Subcutaneous abdominal adipose tissue (tissue), 5 donors: ENCODE data around the gene MRTFA.
"Not testable (repeated sequence)": the region's sequence is repeated elsewhere in the genome, so short reads cannot be mapped to it uniquely, and the experiment has no call there.

Experiments used
- H3K27ac ChIP-seq: one replicate; pipeline ENCODE4 v1.7.0; 2013; ENCODE audit warnings: low read depth, mild to moderate bottlenecking, inconsistent platforms, low read length, moderate library complexity
- H3K27me3 ChIP-seq, 5 donors: one replicate each; pipeline ENCODE4 v1.7.0; 2013; ENCODE audit warnings: low read length in 5 of 5, inconsistent platforms in 1 of 5; ENCODE audit not compliant: control insufficient read depth in 5 of 5, insufficient read depth in 4 of 5
- H3K36me3 ChIP-seq, 5 donors: one replicate each; pipeline ENCODE4 v1.7.0; 2013; ENCODE audit warnings: low read length in 5 of 5; ENCODE audit not compliant: control insufficient read depth in 5 of 5, insufficient read depth in 5 of 5
- H3K4me1 ChIP-seq, 5 donors: one replicate each; pipeline ENCODE4 v1.7.0; 2013; ENCODE audit warnings: low read length in 5 of 5, mild to moderate bottlenecking in 3 of 5, moderate library complexity in 1 of 5; ENCODE audit not compliant: control insufficient read depth in 5 of 5, insufficient read depth in 5 of 5
- H3K4me3 ChIP-seq, 5 donors: one replicate each; pipeline ENCODE4 v1.7.0; 2013; ENCODE audit warnings: low read length in 5 of 5, low read depth in 1 of 5
- H3K9ac ChIP-seq, 5 donors: one replicate each; pipeline ENCODE4 v1.7.0; 2013; ENCODE audit warnings: low read length in 5 of 5, mild to moderate bottlenecking in 4 of 5, moderate library complexity in 3 of 5
- H3K9me3 ChIP-seq, 5 donors: one replicate each; pipeline ENCODE4 v1.7.0; 2013; ENCODE audit warnings: low read length in 5 of 5; ENCODE audit not compliant: control insufficient read depth in 5 of 5
- donor health status: healthy.
- donor health status: healthy.
- donor health status: healthy.
- donor health status: healthy.
- donor health status: healthy.

The MRTFA gene

GRCh38 chr22:40660730-40661129 lies 24.2 kb upstream of the MRTFA start:
- H3K36me3 ChIP-seq, result no peaks in the 10 kb centered on the region
- no peak overlapping the region for H3K9ac ChIP-seq
- no peaks in the 10 kb centered on the region for H3K27me3 ChIP-seq
- H3K9me3 ChIP-seq, result no peaks in the 10 kb centered on the region
- H3K4me1 ChIP-seq, result peaks cover 0 to 12% (median 9%) of the 10 kb centered on the region in 5 donors
- no peak overlapping the region for H3K27ac ChIP-seq
- H3K4me3 ChIP-seq, result no peak overlapping the region

- Histone ChIP-seq H3K9ac (no peak overlapping the region), H3K36me3 (no peaks in the 10 kb centered on the region), H3K27ac (no peak overlapping the region), H3K9me3 (no peaks in the 10 kb centered on the region), H3K27me3 (no peaks in the 10 kb centered on the region), H3K4me1 (peaks cover 0 to 12% (median 10%) of the 10 kb centered on the region in 5 donors), H3K4me3 (no peak overlapping the region)
Measured at GRCh38 chr22:40659166-40659565, 22.6 kb upstream of the MRTFA start.

GRCh38 chr22:40656651-40657050 lies 20.1 kb upstream of the MRTFA start:
- H3K27ac ChIP-seq, H3K36me3 ChIP-seq, H3K27me3 ChIP-seq, H3K9ac ChIP-seq, H3K9me3 ChIP-seq, H3K4me3 ChIP-seq: not testable (repeated sequence)
- H3K4me1 ChIP-seq, result peaks cover 0 to 31% (median 26%) of the 10 kb centered on the region in 5 donors

- H3K9me3 ChIP-seq, H3K9ac ChIP-seq, H3K36me3 ChIP-seq, H3K4me3 ChIP-seq, H3K27me3 ChIP-seq, H3K27ac ChIP-seq: not testable (repeated sequence)
- peaks cover 0 to 37% (median 32%) of the 10 kb centered on the region in 5 donors for H3K4me1 ChIP-seq
Measured at GRCh38 chr22:40655941-40656340, 19.4 kb upstream of the MRTFA start.

GRCh38 chr22:40654522-40655167 lies 18.1 kb upstream of the MRTFA start:
- H3K27ac ChIP-seq, result peak overlapping the region; percentile 100
- H3K4me3 ChIP-seq, result peak overlapping the region in 4 of 5 donors; percentile 0 to 53 (median 12)
- H3K9ac ChIP-seq, result peak overlapping the region in 4 of 5 donors; percentile 12 to 59 (median 30)

DNA sequence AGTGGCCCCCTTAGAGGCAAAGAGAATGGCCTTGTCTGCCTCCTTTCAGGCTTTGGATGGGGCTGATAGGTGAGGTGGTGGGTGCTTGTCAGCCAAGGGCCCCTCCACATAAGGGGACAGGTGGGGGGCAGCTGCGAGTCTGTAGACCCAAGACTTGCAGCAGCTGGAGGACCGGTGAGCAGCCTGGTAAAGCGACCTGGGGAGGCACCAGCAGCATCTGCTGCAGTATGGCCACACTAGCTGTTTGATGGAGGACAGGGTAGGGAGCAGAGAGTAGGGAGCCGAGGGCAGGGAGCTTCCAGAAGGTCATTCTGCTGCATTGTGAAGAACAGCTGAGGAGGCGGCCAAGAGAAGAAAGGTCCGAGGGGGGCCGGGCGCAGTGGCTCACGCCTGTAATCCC lies 16.8 kb upstream of the MRTFA start:
- Histone ChIP-seq H3K4me3 (no peak overlapping the region), H3K27me3 (no peaks in the 10 kb centered on the region), H3K9me3 (no peaks in the 10 kb centered on the region), H3K4me1 (peaks cover 0 to 39% (median 35%) of the 10 kb centered on the region in 5 donors), H3K9ac (no peak overlapping the region), H3K36me3 (no peaks in the 10 kb centered on the region), H3K27ac (peak overlapping the region; percentile 100)

More at GRCh38 chr22:40654522-40655167, 18.1 kb upstream of the MRTFA start:
- peaks cover 0 to 39% (median 35%) of the 10 kb centered on the region in 5 donors for H3K4me1 ChIP-seq
- no peaks in the 10 kb centered on the region for H3K9me3 ChIP-seq
- no peaks in the 10 kb centered on the region for H3K27me3 ChIP-seq
- no peaks in the 10 kb centered on the region for H3K36me3 ChIP-seq

DNA sequence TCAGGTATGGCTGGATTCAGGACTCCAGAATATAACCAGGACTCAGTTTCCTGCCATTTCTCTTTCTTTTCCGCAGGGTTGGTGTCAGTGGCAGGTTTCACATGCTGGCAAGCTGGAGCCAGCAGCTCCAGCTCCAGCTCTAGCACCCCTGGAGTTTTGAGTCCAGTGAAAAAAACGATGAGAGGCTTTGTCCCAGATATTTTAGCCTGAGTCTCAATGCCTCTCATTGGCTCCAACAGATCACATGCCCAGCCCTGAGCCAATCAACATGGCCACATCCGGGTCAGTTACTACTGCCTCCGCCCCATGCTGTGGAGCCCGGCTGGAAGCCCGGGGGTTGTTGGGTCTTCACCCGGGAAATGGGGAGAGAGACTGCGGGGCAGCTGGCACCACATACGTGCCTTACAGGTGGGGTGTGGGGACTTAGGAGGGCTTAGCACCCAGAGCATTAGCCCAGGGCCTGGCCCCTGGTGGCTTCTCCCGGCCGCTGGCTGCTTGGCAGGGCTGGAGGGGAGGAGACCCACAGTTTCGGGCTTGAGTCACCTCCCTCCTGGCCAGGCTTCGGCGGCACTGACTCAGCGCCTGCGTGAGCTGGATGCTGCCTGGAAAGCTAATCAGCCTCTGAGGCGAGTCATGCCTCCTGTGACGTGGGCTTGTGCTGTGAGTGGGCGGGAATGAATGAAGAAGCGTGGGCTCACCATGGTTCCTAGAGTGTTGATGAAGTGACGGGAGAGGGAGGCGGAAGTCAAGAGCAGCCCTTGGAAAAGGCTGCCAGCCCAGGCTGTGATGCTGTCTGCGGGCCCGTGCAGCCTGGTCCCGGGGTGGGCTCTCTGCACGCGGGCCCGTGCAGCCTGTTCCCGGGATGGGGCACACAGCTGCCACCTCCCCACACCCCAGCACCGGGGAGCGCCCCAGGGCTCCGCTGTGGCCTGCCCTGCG lies 15.3 kb upstream of the MRTFA start:
- H3K36me3 ChIP-seq, result no peaks in the 10 kb centered on the region
- peak overlapping the region; percentile 62 to 89 (median 84) for H3K4me3 ChIP-seq
- H3K9me3 ChIP-seq, result no peaks in the 10 kb centered on the region
- H3K27me3 ChIP-seq, result no peaks in the 10 kb centered on the region
- H3K4me1 ChIP-seq, result peaks cover 0 to 39% (median 35%) of the 10 kb centered on the region in 5 donors
- peak overlapping the region; percentile 89 to 100 (median 97) for H3K9ac ChIP-seq
- peak overlapping the region; percentile 100 for H3K27ac ChIP-seq

DNA sequence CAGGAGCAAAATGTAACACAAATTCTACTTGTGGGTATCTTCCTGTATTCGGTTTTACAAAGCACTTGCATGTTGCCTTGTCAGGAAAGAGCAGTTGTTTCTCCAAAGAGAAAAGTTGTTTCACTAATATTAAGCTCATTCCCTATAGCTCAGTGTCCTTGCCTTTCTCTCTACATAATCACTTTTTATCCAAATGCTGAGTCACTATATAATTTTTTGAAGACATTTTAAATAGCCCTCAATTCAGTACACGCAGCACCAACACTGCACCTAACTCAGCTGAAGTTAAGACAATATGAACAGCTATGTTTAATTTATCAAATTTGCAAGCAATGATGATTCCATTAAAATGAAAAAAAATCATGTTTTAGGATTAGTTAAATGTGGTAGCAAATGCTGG lies 14.5 kb upstream of the MRTFA start:
- peaks cover 0 to 39% (median 35%) of the 10 kb centered on the region in 5 donors for H3K4me1 ChIP-seq
- peak overlapping the region; percentile 62 to 89 (median 84) for H3K4me3 ChIP-seq
- H3K36me3 ChIP-seq, result no peaks in the 10 kb centered on the region
- H3K9ac ChIP-seq, result peak overlapping the region; percentile 89 to 100 (median 97)
- H3K27me3 ChIP-seq, result no peaks in the 10 kb centered on the region
- H3K9me3 ChIP-seq, result no peaks in the 10 kb centered on the region
- peak overlapping the region; percentile 100 for H3K27ac ChIP-seq

- no peaks in the 10 kb centered on the region for H3K9me3 ChIP-seq
- no peak overlapping the region for H3K4me3 ChIP-seq
- H3K4me1 ChIP-seq, result peaks cover 0 to 20% (median 19%) of the 10 kb centered on the region in 5 donors
- no peak overlapping the region for H3K27ac ChIP-seq
- no peaks in the 10 kb centered on the region for H3K27me3 ChIP-seq
- H3K9ac ChIP-seq, result no peak overlapping the region
- H3K36me3 ChIP-seq, result no peaks in the 10 kb centered on the region
Measured at GRCh38 chr22:40648386-40648785, 11.9 kb upstream of the MRTFA start.
